Measurements from ENCODE around the gene MALL.
"Not testable (repeated sequence)": the region's sequence is repeated elsewhere in the genome, so short reads cannot be mapped to it uniquely, and the experiment has no call there.

DNA sequence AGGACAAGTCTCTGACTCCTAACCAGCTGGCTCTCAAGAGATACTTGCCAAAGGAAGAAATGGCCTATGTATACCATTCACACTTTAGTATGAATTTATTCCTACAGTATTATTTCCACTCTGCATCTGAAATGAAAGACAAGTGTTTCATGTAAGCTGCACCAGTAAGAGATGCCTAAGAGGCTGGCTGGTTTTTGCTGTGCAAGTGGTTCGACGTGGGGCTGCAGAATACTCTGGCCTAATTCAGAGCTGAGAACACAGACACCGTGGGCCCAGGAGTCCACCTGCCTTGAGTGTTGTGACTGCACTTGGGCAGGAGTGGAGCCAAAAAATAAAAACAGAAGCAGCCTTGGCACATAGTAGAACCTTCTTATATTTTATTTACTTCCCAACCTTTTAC, 47.5 kb downstream of the MALL start:
- not testable (repeated sequence) for TF ChIP-seq POLR2A (IDR thresholded peaks at IDR 0.05)
- TF ChIP-seq, protein P1, sequence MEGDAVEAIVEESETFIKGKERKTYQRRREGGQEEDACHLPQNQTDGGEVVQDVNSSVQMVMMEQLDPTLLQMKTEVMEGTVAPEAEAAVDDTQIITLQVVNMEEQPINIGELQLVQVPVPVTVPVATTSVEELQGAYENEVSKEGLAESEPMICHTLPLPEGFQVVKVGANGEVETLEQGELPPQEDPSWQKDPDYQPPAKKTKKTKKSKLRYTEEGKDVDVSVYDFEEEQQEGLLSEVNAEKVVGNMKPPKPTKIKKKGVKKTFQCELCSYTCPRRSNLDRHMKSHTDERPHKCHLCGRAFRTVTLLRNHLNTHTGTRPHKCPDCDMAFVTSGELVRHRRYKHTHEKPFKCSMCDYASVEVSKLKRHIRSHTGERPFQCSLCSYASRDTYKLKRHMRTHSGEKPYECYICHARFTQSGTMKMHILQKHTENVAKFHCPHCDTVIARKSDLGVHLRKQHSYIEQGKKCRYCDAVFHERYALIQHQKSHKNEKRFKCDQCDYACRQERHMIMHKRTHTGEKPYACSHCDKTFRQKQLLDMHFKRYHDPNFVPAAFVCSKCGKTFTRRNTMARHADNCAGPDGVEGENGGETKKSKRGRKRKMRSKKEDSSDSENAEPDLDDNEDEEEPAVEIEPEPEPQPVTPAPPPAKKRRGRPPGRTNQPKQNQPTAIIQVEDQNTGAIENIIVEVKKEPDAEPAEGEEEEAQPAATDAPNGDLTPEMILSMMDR (IDR thresholded peaks at IDR 0.05): not testable (repeated sequence)

Data from lower leg skin (tissue), 3 donors.